ENCODE measurements around the gene RNF141.

RNF141 gene

GRCh38 chr11:10587388-10587787, 46.4 kb upstream of the RNF141 start:
- Histone ChIP-seq H2BK12ac (ENCODE audit: low read length) (no peak overlapping the region), H4K8ac (ENCODE audit: low read depth, low read length) (no peak overlapping the region), H3K23ac (ENCODE audit: low read depth, low read length, poor library complexity) (no peak overlapping the region), H2BK120ac (ENCODE audit: low read depth, low read length) (no peak overlapping the region), H3K79me1 (ENCODE audit: low read depth, low read length) (no peaks in the 10 kb centered on the region), H3K18ac (ENCODE audit: low read length) (no peak overlapping the region), H3K9ac (ENCODE audit: low read depth, low read length, poor library complexity) (no peak overlapping the region), H2AFZ (ENCODE audit: low read length) (no peak overlapping the region), H3K4me1 (ENCODE audit: control insufficient read depth in 2 of 2, insufficient read depth in 1 of 2, low read depth in 1 of 2, low read length in 2 of 2) (peaks cover 0 to 7% of the 10 kb centered on the region in 2 donors), H3K27me3 (ENCODE audit: control insufficient read depth in 3 of 3, insufficient read depth in 3 of 3, low read depth in 1 of 3, low read length in 3 of 3) (no peaks in the 10 kb centered on the region), H2AK5ac (ENCODE audit: low read depth, low read length) (no peak overlapping the region), H3K4ac (ENCODE audit: low read length) (no peak overlapping the region), H3K27ac (replicated peaks; ENCODE audit: low read length) (no peak overlapping the region), H3K9me3 (replicated peaks in 1 of 2; ENCODE audit: control insufficient read depth in 2 of 2, insufficient read depth in 1 of 2, low read depth in 1 of 2, low read length in 2 of 2) (peaks cover 0 to 1% of the 10 kb centered on the region in 2 donors), H2BK5ac (ENCODE audit: low read length) (no peak overlapping the region), H3K4me2 (ENCODE audit: insufficient read depth, low read length, poor library complexity, severe bottlenecking) (no peak overlapping the region), H3K14ac (ENCODE audit: low read length) (no peak overlapping the region), H3K36me3 (replicated peaks in 1 of 2; ENCODE audit: control insufficient read depth in 2 of 2, insufficient read depth in 2 of 2, low read length in 2 of 2) (no peaks in the 10 kb centered on the region), H3K4me3 (ENCODE audit: low read length in 2 of 2) (no peak overlapping the region), H2BK15ac (ENCODE audit: low read length) (no peak overlapping the region), H4K91ac (ENCODE audit: low read depth, low read length, poor library complexity) (no peak overlapping the region)
- WGBS, 2 donors (ENCODE audit: extremely low coverage in 2 of 2, insufficient read length in 2 of 2, insufficient replicate concordance in 1 of 2) = no CpG with 5 or more reads among the region's 7 CpGs
- DNase-seq (ENCODE audit: low spot score) = no peak

- Histone ChIP-seq H3K4me1 (ENCODE audit: control insufficient read depth in 2 of 2, insufficient read depth in 1 of 2, low read depth in 1 of 2, low read length in 2 of 2) (peaks cover 0 to 2% of the 10 kb centered on the region in 2 donors), H3K9me3 (replicated peaks in 1 of 2; ENCODE audit: control insufficient read depth in 2 of 2, insufficient read depth in 1 of 2, low read depth in 1 of 2, low read length in 2 of 2) (peaks cover 0 to 1% of the 10 kb centered on the region in 2 donors), H4K91ac (ENCODE audit: low read depth, low read length, poor library complexity) (no peak overlapping the region), H3K27ac (replicated peaks; ENCODE audit: low read length) (no peak overlapping the region), H2BK5ac (ENCODE audit: low read length) (no peak overlapping the region), H3K4me3 (ENCODE audit: low read length in 2 of 2) (no peak overlapping the region), H3K36me3 (replicated peaks in 1 of 2; ENCODE audit: control insufficient read depth in 2 of 2, insufficient read depth in 2 of 2, low read length in 2 of 2) (no peaks in the 10 kb centered on the region), H3K79me1 (ENCODE audit: low read depth, low read length) (no peaks in the 10 kb centered on the region), H4K8ac (ENCODE audit: low read depth, low read length) (no peak overlapping the region), H3K18ac (ENCODE audit: low read length) (no peak overlapping the region), H3K27me3 (ENCODE audit: control insufficient read depth in 3 of 3, insufficient read depth in 3 of 3, low read depth in 1 of 3, low read length in 3 of 3) (no peaks in the 10 kb centered on the region), H3K9ac (ENCODE audit: low read depth, low read length, poor library complexity) (no peak overlapping the region), H2AK5ac (ENCODE audit: low read depth, low read length) (no peak overlapping the region), H3K4me2 (ENCODE audit: insufficient read depth, low read length, poor library complexity, severe bottlenecking) (no peak overlapping the region), H3K23ac (ENCODE audit: low read depth, low read length, poor library complexity) (no peak overlapping the region), H2BK15ac (ENCODE audit: low read length) (no peak overlapping the region), H3K4ac (ENCODE audit: low read length) (no peak overlapping the region), H2AFZ (ENCODE audit: low read length) (no peak overlapping the region), H2BK120ac (ENCODE audit: low read depth, low read length) (no peak overlapping the region), H3K14ac (ENCODE audit: low read length) (no peak overlapping the region), H2BK12ac (ENCODE audit: low read length) (no peak overlapping the region)
- WGBS, 2 donors (ENCODE audit: extremely low coverage in 2 of 2, insufficient read length in 2 of 2, insufficient replicate concordance in 1 of 2) = no CpG with 5 or more reads among the region's 3 CpGs
- DNase-seq (ENCODE audit: low spot score) = no peak
These were observed 43.1 kb upstream of the RNF141 start for GRCh38 chr11:10584071-10584501.

- no peaks in the 10 kb centered on the region for H3K36me3 ChIP-seq (replicated peaks in 1 of 2; ENCODE audit: control insufficient read depth in 2 of 2, insufficient read depth in 2 of 2, low read length in 2 of 2)
- WGBS, 2 donors (ENCODE audit: extremely low coverage in 2 of 2, insufficient read length in 2 of 2, insufficient replicate concordance in 1 of 2) = no CpG with 5 or more reads among the region's 4 CpGs
- H2BK5ac ChIP-seq (ENCODE audit: low read length) = no peak overlapping the region
- H3K14ac ChIP-seq (ENCODE audit: low read length) = no peak overlapping the region
- H2BK15ac ChIP-seq (ENCODE audit: low read length) = no peak overlapping the region
- DNase-seq (ENCODE audit: low spot score) = no peak
- H3K4ac ChIP-seq (ENCODE audit: low read length) = no peak overlapping the region
- H3K23ac ChIP-seq (ENCODE audit: low read depth, low read length, poor library complexity) = no peak overlapping the region
- peaks cover 0 to 1% of the 10 kb centered on the region in 2 donors for H3K9me3 ChIP-seq (replicated peaks in 1 of 2; ENCODE audit: control insufficient read depth in 2 of 2, insufficient read depth in 1 of 2, low read depth in 1 of 2, low read length in 2 of 2)
- no peak overlapping the region for H3K18ac ChIP-seq (ENCODE audit: low read length)
- no peaks in the 10 kb centered on the region for H3K79me1 ChIP-seq (ENCODE audit: low read depth, low read length)
- H3K4me2 ChIP-seq (ENCODE audit: insufficient read depth, low read length, poor library complexity, severe bottlenecking) = no peak overlapping the region
- H2BK120ac ChIP-seq (ENCODE audit: low read depth, low read length) = no peak overlapping the region
- H4K8ac ChIP-seq (ENCODE audit: low read depth, low read length) = no peak overlapping the region
- H2AFZ ChIP-seq (ENCODE audit: low read length) = no peak overlapping the region
- no peak overlapping the region for H2AK5ac ChIP-seq (ENCODE audit: low read depth, low read length)
- H3K27ac ChIP-seq (replicated peaks; ENCODE audit: low read length) = no peak overlapping the region
- H3K9ac ChIP-seq (ENCODE audit: low read depth, low read length, poor library complexity) = no peak overlapping the region
- H4K91ac ChIP-seq (ENCODE audit: low read depth, low read length, poor library complexity) = no peak overlapping the region
- H3K4me1 ChIP-seq (ENCODE audit: control insufficient read depth in 2 of 2, insufficient read depth in 1 of 2, low read depth in 1 of 2, low read length in 2 of 2) = peaks cover 2 to 10% of the 10 kb centered on the region in 2 donors
- no peaks in the 10 kb centered on the region for H3K27me3 ChIP-seq (ENCODE audit: control insufficient read depth in 3 of 3, insufficient read depth in 3 of 3, low read depth in 1 of 3, low read length in 3 of 3)
- no peak overlapping the region for H2BK12ac ChIP-seq (ENCODE audit: low read length)
- no peak overlapping the region for H3K4me3 ChIP-seq (ENCODE audit: low read length in 2 of 2)
These were observed 40.6 kb upstream of the RNF141 start for GRCh38 chr11:10581481-10582019.

GRCh38 chr11:10580623-10581022, 39.6 kb upstream of the RNF141 start:
- no peak overlapping the region for H3K9ac ChIP-seq (ENCODE audit: low read depth, low read length, poor library complexity)
- H2AFZ ChIP-seq (ENCODE audit: low read length) = no peak overlapping the region
- H3K27me3 ChIP-seq (ENCODE audit: control insufficient read depth in 3 of 3, insufficient read depth in 3 of 3, low read depth in 1 of 3, low read length in 3 of 3) = no peaks in the 10 kb centered on the region
- H3K79me1 ChIP-seq (ENCODE audit: low read depth, low read length) = no peaks in the 10 kb centered on the region
- no peak overlapping the region for H2BK12ac ChIP-seq (ENCODE audit: low read length)
- H3K9me3 ChIP-seq (replicated peaks in 1 of 2; ENCODE audit: control insufficient read depth in 2 of 2, insufficient read depth in 1 of 2, low read depth in 1 of 2, low read length in 2 of 2) = peaks cover 0 to 1% of the 10 kb centered on the region in 2 donors
- no peak overlapping the region for H2BK5ac ChIP-seq (ENCODE audit: low read length)
- no peak for DNase-seq (ENCODE audit: low spot score)
- peaks cover 2 to 10% of the 10 kb centered on the region in 2 donors for H3K4me1 ChIP-seq (ENCODE audit: control insufficient read depth in 2 of 2, insufficient read depth in 1 of 2, low read depth in 1 of 2, low read length in 2 of 2)
- no peak overlapping the region for H2AK5ac ChIP-seq (ENCODE audit: low read depth, low read length)
- H3K18ac ChIP-seq (ENCODE audit: low read length) = no peak overlapping the region
- H3K23ac ChIP-seq (ENCODE audit: low read depth, low read length, poor library complexity) = no peak overlapping the region
- H3K4me2 ChIP-seq (ENCODE audit: insufficient read depth, low read length, poor library complexity, severe bottlenecking) = no peak overlapping the region
- no peak overlapping the region for H3K4me3 ChIP-seq (ENCODE audit: low read length in 2 of 2)
- WGBS, 2 donors (ENCODE audit: extremely low coverage in 2 of 2, insufficient read length in 2 of 2, insufficient replicate concordance in 1 of 2) = no CpG with 5 or more reads among the region's 4 CpGs
- H3K14ac ChIP-seq (ENCODE audit: low read length) = no peak overlapping the region
- no peaks in the 10 kb centered on the region for H3K36me3 ChIP-seq (replicated peaks in 1 of 2; ENCODE audit: control insufficient read depth in 2 of 2, insufficient read depth in 2 of 2, low read length in 2 of 2)
- H4K91ac ChIP-seq (ENCODE audit: low read depth, low read length, poor library complexity) = no peak overlapping the region
- no peak overlapping the region for H2BK120ac ChIP-seq (ENCODE audit: low read depth, low read length)
- no peak overlapping the region for H2BK15ac ChIP-seq (ENCODE audit: low read length)
- H3K4ac ChIP-seq (ENCODE audit: low read length) = no peak overlapping the region
- H3K27ac ChIP-seq (replicated peaks; ENCODE audit: low read length) = no peak overlapping the region
- H4K8ac ChIP-seq (ENCODE audit: low read depth, low read length) = no peak overlapping the region

Measured in neuronal stem cell (in vitro differentiated cells).